Osteoblast (primary cell): ENCODE measurements around the gene ALDH5A1. TPM values are rescaled to one million over a fixed set of nuclear protein-coding genes. Genes with fewer than 3 reads are reported as not detected.

Source experiments
- DNase-seq: peaks from one replicate; pipeline ENCODE4 v3.0.0; 2011; ENCODE audit warnings: low spot score, mixed read lengths; ENCODE audit not compliant: insufficient read length; ENCODE audit errors: missing footprints
- H2AFZ ChIP-seq: 2 replicates; pipeline ENCODE4 v1.6.0; 2011; ENCODE audit warnings: mild to moderate bottlenecking, low read length
- H3K27ac ChIP-seq: 2 replicates; pipeline ENCODE4 v1.5.1; 2011; ENCODE audit warnings: mild to moderate bottlenecking, low read depth, low read length, moderate library complexity
- H3K27me3 ChIP-seq: 2 replicates; pipeline ENCODE4 v1.6.0; 2012; ENCODE audit warnings: mild to moderate bottlenecking, control low read depth, inconsistent platforms, low read length, moderate library complexity; ENCODE audit not compliant: insufficient read depth
- H3K36me3 ChIP-seq: 2 replicates; pipeline ENCODE4 v1.5.1; 2011; ENCODE audit warnings: mild to moderate bottlenecking, low read length, control low read depth, moderate library complexity; ENCODE audit not compliant: insufficient read depth
- H3K4me1 ChIP-seq: 2 replicates; pipeline ENCODE4 v1.5.1; 2011; ENCODE audit warnings: mild to moderate bottlenecking, low read length, control low read depth, moderate library complexity; ENCODE audit not compliant: insufficient read depth
- H3K4me2 ChIP-seq: 2 replicates; pipeline ENCODE4 v1.6.0; 2011; ENCODE audit warnings: mild to moderate bottlenecking, low read length; ENCODE audit not compliant: insufficient read depth
- H3K4me3 ChIP-seq: fragments of 200-600 bp; sonication (generic); 3 replicates; pipeline ENCODE4 v1.5.1; 2012; ENCODE audit warnings: mild to moderate bottlenecking, low read length, inconsistent platforms; ENCODE audit not compliant: insufficient read depth
- H3K79me2 ChIP-seq: 2 replicates; pipeline ENCODE4 v1.6.0; 2012; ENCODE audit warnings: mild to moderate bottlenecking, low read length, control low read depth, inconsistent platforms; ENCODE audit not compliant: insufficient read depth
- H3K9me3 ChIP-seq: 2 replicates; pipeline ENCODE4 v1.5.1; 2011; ENCODE audit warnings: low read depth, low read length, control low read depth
- H4K20me1 ChIP-seq: 2 replicates; pipeline ENCODE4 v1.6.0; 2012; ENCODE audit warnings: mild to moderate bottlenecking, low read length, control low read depth; ENCODE audit not compliant: insufficient read depth
- total RNA-seq: library from RNA; depleted of rRNA; stranded (reverse); fragments of >200 nt; gene quantifications from 2 replicates; pipeline ENCODE4 v1.2.3, GENCODE V29; 2012
- TF ChIP-seq, protein P1 (sequence below): IDR thresholded peaks from 2 replicates; pipeline ENCODE4 v1.5.1; 2011; ENCODE audit warnings: mild to moderate bottlenecking, low read depth, low read length, moderate library complexity; ENCODE audit errors: extremely low read depth

The ALDH5A1 gene
- total RNA-seq, 1 donor: 2.2 TPM

DNA sequence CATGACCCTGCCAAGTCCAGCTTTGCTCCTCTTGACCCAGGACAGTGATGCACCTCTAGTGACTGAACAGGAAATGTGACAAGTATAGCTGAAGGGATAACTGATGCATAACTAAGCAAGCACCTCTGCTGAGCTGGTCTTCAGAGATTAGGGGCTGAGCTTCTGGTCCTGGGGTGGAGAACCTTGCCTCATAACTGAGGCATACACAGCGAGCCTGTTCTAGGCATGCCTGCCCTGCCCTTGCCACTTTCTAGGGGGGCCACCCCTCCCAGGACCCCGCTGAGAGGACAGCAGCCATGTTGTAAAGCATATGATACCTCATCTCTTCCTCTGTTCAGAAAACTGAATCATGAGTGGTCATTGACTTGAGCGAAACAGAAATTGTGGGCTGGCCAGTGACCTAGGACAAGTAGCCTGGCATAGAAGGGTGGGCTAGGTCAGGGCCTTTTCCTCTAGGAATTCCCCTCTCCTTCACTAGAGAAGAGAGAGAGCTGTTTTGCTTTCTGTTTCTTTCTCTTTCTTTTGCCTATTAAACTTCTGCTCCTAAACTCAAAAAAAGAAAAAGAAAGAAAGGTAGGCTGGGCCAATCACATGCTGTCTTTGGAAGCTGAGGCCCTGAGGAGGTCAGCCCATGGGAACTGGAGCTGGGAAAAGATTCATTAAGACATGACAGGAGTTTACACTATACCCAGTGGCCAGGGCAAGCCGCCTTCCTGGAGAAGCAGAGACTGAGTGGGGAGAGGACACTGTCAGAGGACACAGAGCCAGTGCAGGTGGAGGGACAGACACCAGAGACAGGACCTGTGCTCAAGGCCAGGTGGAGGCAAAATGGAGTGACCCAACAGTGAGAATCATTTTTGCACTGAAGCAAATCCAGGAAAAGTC is 23.1 kb downstream of the ALDH5A1 start:
- TF ChIP-seq, protein P1, sequence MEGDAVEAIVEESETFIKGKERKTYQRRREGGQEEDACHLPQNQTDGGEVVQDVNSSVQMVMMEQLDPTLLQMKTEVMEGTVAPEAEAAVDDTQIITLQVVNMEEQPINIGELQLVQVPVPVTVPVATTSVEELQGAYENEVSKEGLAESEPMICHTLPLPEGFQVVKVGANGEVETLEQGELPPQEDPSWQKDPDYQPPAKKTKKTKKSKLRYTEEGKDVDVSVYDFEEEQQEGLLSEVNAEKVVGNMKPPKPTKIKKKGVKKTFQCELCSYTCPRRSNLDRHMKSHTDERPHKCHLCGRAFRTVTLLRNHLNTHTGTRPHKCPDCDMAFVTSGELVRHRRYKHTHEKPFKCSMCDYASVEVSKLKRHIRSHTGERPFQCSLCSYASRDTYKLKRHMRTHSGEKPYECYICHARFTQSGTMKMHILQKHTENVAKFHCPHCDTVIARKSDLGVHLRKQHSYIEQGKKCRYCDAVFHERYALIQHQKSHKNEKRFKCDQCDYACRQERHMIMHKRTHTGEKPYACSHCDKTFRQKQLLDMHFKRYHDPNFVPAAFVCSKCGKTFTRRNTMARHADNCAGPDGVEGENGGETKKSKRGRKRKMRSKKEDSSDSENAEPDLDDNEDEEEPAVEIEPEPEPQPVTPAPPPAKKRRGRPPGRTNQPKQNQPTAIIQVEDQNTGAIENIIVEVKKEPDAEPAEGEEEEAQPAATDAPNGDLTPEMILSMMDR: no peak
- Histone ChIP-seq H3K27ac (no peak overlapping the region), H3K4me1 (no peaks in the 10 kb centered on the region), H2AFZ (no peak overlapping the region), H3K36me3 (no peaks in the 10 kb centered on the region), H4K20me1 (no peaks in the 10 kb centered on the region), H3K4me2 (no peak overlapping the region), H3K27me3 (no peaks in the 10 kb centered on the region), H3K79me2 (no peaks in the 10 kb centered on the region), H3K4me3 (no peak overlapping the region), H3K9me3 (no peaks in the 10 kb centered on the region)
- DNase-seq: no peak

DNA sequence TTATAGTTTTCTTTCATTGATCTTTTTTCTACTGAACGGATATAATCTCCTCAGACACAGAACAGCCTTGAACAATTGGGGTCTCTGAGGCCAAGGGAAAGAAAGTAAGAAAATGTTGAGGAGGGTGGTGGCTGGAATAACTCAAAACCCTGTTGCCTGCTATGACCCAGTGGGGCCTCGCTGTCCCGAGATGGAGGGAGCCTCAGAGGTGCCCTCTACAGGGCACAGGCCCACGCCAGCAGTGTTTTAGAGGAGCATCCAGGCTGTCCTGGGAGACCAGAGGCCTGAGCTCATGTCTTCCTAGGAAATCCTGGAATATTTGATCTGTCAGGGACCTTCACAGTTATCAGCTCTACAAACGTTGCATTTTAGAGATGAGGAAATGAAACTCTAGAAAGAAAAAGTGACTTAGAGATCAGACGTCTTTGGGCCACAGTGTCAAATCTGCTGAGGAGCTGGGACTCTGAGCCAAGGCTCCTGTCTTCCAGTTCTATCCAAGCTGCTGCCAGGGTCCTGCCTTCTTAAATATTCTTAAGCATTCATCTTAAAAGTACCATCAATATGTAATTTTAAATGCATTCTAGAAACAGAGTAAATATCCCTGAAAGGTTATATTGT is 26.3 kb downstream of the ALDH5A1 start:
- Histone ChIP-seq H3K9me3 (no peaks in the 10 kb centered on the region), H3K4me3 (no peak overlapping the region), H3K36me3 (no peaks in the 10 kb centered on the region), H2AFZ (peak overlapping the region; percentile 21), H3K4me1 (no peaks in the 10 kb centered on the region), H3K4me2 (no peak overlapping the region), H3K27me3 (no peaks in the 10 kb centered on the region), H3K79me2 (no peaks in the 10 kb centered on the region), H4K20me1 (no peaks in the 10 kb centered on the region), H3K27ac (no peak overlapping the region)
- DNase-seq: peak; percentile 80
- TF ChIP-seq, protein P1: peak; percentile 86

DNA sequence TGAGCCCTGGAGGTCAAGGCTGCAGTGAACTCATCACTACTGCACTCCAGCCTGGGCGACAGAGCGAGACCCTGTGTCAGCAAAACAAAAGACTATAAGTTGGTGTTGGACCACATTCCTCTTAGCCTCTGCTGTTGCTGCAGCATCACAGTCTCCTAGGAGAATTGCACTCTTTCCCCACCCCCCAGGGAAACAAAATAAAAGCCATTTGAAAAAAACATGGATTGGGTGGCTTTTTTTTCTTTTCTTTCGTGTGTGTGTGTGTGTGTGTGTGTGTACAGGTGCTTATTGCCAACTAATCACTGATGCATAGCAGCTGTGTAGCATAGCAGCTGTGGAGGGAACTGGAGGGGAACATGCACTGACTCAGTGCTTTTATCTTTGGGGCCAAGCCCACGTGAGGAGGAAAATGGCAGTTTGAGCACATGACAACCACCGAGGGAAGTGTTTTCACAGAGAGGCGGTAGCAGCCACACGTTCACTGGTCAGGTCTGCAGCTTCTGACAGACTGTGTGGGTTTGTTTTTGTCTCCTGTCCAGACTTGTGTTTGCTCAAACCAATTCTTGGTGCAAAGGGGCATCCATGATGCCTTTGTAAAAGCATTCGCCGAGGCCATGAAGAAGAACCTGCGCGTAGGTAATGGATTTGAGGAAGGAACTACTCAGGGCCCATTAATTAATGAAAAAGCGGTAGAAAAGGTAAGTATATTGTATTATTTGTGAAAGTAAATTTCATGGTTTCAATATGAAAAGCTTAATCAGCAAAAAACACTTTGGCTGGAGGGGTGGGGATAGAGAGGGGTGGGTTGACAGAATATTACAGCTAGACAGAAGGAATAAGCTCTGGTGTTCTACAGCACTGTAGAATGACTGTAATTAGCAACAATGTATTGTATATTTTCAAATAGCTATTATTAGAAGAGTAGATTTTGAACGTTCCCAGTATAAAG is 27.7 kb downstream of the ALDH5A1 start:
- Histone ChIP-seq H3K27me3 (no peaks in the 10 kb centered on the region), H3K4me2 (no peak overlapping the region), H3K36me3 (no peaks in the 10 kb centered on the region), H2AFZ (peak overlapping the region; percentile 20), H3K4me1 (no peaks in the 10 kb centered on the region), H3K4me3 (no peak overlapping the region), H3K9me3 (no peaks in the 10 kb centered on the region), H3K79me2 (no peaks in the 10 kb centered on the region), H4K20me1 (no peaks in the 10 kb centered on the region), H3K27ac (no peak overlapping the region)
- TF ChIP-seq, protein P1: no peak
- no peak for DNase-seq
